Activated B cell treated with CpG ODN at 0.5 μM for 24 hours (primary cell): ENCODE results near the gene CSMD2. TPM values are rescaled to one million over a fixed set of nuclear protein-coding genes. Genes with fewer than 3 reads are reported as not detected.

Experiments
- ATAC-seq: fragments of 200-7000 bp; cut with Tn5 transposase; one replicate; pipeline ENCODE4 v1.10.0; 2021; ENCODE audit warnings: low read depth, mild to moderate bottlenecking, moderate library complexity
- CTCF ChIA-PET: fragments of 350-600 bp; sonication (Branson Sonifier 250); formaldehyde crosslinking; loops from one replicate; lab custom pipeline; 2021; ENCODE audit warnings: antibody characterized with exemption; lab: Charles Lee
- POLR2A ChIA-PET: fragments of 350-600 bp; sonication (Branson Sonifier 250); formaldehyde crosslinking; loops from one replicate; lab custom pipeline; 2021; ENCODE audit warnings: antibody characterized with exemption; lab: Charles Lee
- DNase-seq: peaks from one replicate; pipeline ENCODE4 v3.0.0; 2022
- H3K27ac Mint-ChIP-seq: one replicate; pipeline ENCODE4 v1.8.0; 2020; ENCODE audit warnings: mixed read lengths
- H3K27me3 Mint-ChIP-seq: one replicate; pipeline ENCODE4 v1.8.0; 2021; ENCODE audit warnings: mixed read lengths
- H3K36me3 Mint-ChIP-seq: one replicate; pipeline ENCODE4 v1.8.0; 2021; ENCODE audit warnings: low read depth, mixed read lengths
- H3K4me1 Mint-ChIP-seq: one replicate; pipeline ENCODE4 v1.8.0; 2021; ENCODE audit warnings: mixed read lengths
- H3K4me3 Mint-ChIP-seq: one replicate; pipeline ENCODE4 v1.8.0; 2020; ENCODE audit warnings: mild to moderate bottlenecking, mixed read lengths
- H3K9me3 Mint-ChIP-seq: one replicate; pipeline ENCODE4 v1.8.0; 2020; ENCODE audit warnings: mixed read lengths
- intact Hi-C: fragments of 100-400 bp; cut with micrococcal nuclease; formaldehyde crosslinking; loops from one replicate; pipeline ENCODE4 v1.15.1; 2024
- total RNA-seq: library from RNA; stranded (reverse); gene quantifications from 2 replicates; pipeline ENCODE4 v1.2.3, GENCODE V29; 2022
- TF ChIP-seq, protein P1 (sequence below): fragments of 200-600 bp; IDR thresholded peaks from one replicate; pipeline ENCODE4 v1.8.0; 2022; ENCODE audit warnings: antibody characterized with exemption, mild to moderate bottlenecking

The CSMD2 gene
- total RNA-seq, 1 donor from 2014 or later = not detected

- ChIA-PET CTCF (no interaction called here), POLR2A (no interaction called here)
- no peak for ATAC-seq
- H3K36me3 Mint-ChIP-seq = no peaks in the 10 kb centered on the region
- H3K27ac Mint-ChIP-seq = no peak overlapping the region
- no peaks in the 10 kb centered on the region for H3K4me1 Mint-ChIP-seq
- intact Hi-C loops = no loop called here
- no peak overlapping the region for H3K4me3 Mint-ChIP-seq
- no peak for DNase-seq
- H3K9me3 Mint-ChIP-seq = no peaks in the 10 kb centered on the region
- peaks cover 16% of the 10 kb centered on the region for H3K27me3 Mint-ChIP-seq
- TF ChIP-seq, protein P1, sequence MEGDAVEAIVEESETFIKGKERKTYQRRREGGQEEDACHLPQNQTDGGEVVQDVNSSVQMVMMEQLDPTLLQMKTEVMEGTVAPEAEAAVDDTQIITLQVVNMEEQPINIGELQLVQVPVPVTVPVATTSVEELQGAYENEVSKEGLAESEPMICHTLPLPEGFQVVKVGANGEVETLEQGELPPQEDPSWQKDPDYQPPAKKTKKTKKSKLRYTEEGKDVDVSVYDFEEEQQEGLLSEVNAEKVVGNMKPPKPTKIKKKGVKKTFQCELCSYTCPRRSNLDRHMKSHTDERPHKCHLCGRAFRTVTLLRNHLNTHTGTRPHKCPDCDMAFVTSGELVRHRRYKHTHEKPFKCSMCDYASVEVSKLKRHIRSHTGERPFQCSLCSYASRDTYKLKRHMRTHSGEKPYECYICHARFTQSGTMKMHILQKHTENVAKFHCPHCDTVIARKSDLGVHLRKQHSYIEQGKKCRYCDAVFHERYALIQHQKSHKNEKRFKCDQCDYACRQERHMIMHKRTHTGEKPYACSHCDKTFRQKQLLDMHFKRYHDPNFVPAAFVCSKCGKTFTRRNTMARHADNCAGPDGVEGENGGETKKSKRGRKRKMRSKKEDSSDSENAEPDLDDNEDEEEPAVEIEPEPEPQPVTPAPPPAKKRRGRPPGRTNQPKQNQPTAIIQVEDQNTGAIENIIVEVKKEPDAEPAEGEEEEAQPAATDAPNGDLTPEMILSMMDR = no peak
Observed at GRCh38 chr1:33712186-33712585, 452.8 kb downstream of the CSMD2 start.

- H3K4me1 Mint-ChIP-seq = no peaks in the 10 kb centered on the region
- peaks cover 21% of the 10 kb centered on the region for H3K27me3 Mint-ChIP-seq
- no peak overlapping the region for H3K27ac Mint-ChIP-seq
- no peaks in the 10 kb centered on the region for H3K36me3 Mint-ChIP-seq
- H3K4me3 Mint-ChIP-seq = no peak overlapping the region
- ATAC-seq (no peak), DNase-seq (no peak)
- ChIA-PET POLR2A (no interaction called here), CTCF (no interaction called here)
- no peaks in the 10 kb centered on the region for H3K9me3 Mint-ChIP-seq
- intact Hi-C loops = no loop called here
- TF ChIP-seq, protein P1 = no peak
Observed at GRCh38 chr1:33711511-33711910, 453.5 kb downstream of the CSMD2 start.

DNA sequence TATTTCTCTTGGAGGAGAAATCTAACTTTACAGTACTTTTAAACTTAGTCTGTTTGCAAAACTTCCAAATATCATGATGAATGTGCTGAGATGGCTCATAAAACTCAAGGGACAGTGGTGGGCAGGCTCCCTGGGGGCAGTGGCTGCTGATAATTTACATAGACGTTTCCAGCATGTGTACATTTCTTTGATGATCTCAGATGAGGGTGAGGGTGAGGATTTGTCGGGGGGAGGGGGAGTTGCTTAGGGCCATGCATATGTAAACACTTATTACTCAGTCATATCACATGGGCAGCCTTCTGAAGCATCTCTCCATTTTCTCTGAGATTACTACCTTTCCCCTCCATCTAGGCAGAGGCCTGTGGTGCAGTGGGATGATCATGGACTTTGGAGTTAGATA, 454.1 kb downstream of the CSMD2 start:
- intact Hi-C loops = no loop called here
- no peaks in the 10 kb centered on the region for H3K4me1 Mint-ChIP-seq
- POLR2A ChIA-PET = no interaction called here
- no peaks in the 10 kb centered on the region for H3K36me3 Mint-ChIP-seq
- CTCF ChIA-PET = no interaction called here
- H3K4me3 Mint-ChIP-seq = no peak overlapping the region
- no peaks in the 10 kb centered on the region for H3K9me3 Mint-ChIP-seq
- ATAC-seq = no peak
- DNase-seq = no peak
- TF ChIP-seq, protein P1 = no peak
- H3K27me3 Mint-ChIP-seq = peaks cover 23% of the 10 kb centered on the region
- no peak overlapping the region for H3K27ac Mint-ChIP-seq

GRCh38 chr1:33709783-33710718, 455.0 kb downstream of the CSMD2 start:
- Mint-ChIP-seq H3K9me3 (no peaks in the 10 kb centered on the region), H3K36me3 (no peaks in the 10 kb centered on the region), H3K27me3 (peaks cover 23% of the 10 kb centered on the region), H3K4me3 (no peak overlapping the region), H3K27ac (no peak overlapping the region), H3K4me1 (no peaks in the 10 kb centered on the region)
- CTCF ChIA-PET = no interaction called here
- ATAC-seq (no peak), DNase-seq (no peak)
- POLR2A ChIA-PET = no interaction called here
- intact Hi-C loops = no loop called here
- TF ChIP-seq, protein P1 = no peak

- no peaks in the 10 kb centered on the region for H3K36me3 Mint-ChIP-seq
- ATAC-seq = no peak
- no peak for DNase-seq
- no peaks in the 10 kb centered on the region for H3K4me1 Mint-ChIP-seq
- POLR2A ChIA-PET = no interaction called here
- H3K27me3 Mint-ChIP-seq = peaks cover 23% of the 10 kb centered on the region
- TF ChIP-seq, protein P1 = no peak
- no peak overlapping the region for H3K27ac Mint-ChIP-seq
- no peak overlapping the region for H3K4me3 Mint-ChIP-seq
- CTCF ChIA-PET = interaction anchor here (1.4 kb wide), 1 partner anchor 76 kb away, joined by 4 read pairs; no protein-coding TSS in a partner anchor
- intact Hi-C loops = no loop called here
- no peaks in the 10 kb centered on the region for H3K9me3 Mint-ChIP-seq
Observed at GRCh38 chr1:33709174-33709782, 455.8 kb downstream of the CSMD2 start.
